DND-41 (cell line): ENCODE results near the gene NBAS.

ENCODE experiments used
- ATAC-seq: fragments of 200-7000 bp; cut with Tn5 transposase; 3 replicates; pipeline ENCODE4 v1.9.1; 2021; ENCODE audit warnings: low read depth; ENCODE audit not compliant: insufficient read depth
- DNase-seq: peaks from one replicate; pipeline ENCODE4 v3.0.0-alpha.2; 2020
- H2AFZ ChIP-seq: 2 replicates; pipeline ENCODE4 v1.6.0; 2012; ENCODE audit warnings: low read depth, low read length
- H3K27ac ChIP-seq: 2 replicates; pipeline ENCODE4 v1.5.1; 2012; ENCODE audit warnings: low read length, inconsistent platforms
- H3K27me3 ChIP-seq: fragments of 200-600 bp; sonication (generic); 2 replicates; pipeline ENCODE4 v1.6.0; 2012; ENCODE audit warnings: low read length, mild to moderate bottlenecking, inconsistent platforms; ENCODE audit not compliant: insufficient read depth, poor library complexity
- H3K36me3 ChIP-seq: 2 replicates; pipeline ENCODE4 v1.5.1; 2012; ENCODE audit warnings: low read length, inconsistent platforms; ENCODE audit not compliant: insufficient read depth
- H3K4me1 ChIP-seq: 2 replicates; pipeline ENCODE4 v1.5.1; 2012; ENCODE audit warnings: mild to moderate bottlenecking, low read length; ENCODE audit not compliant: insufficient read depth
- H3K4me2 ChIP-seq: 2 replicates; pipeline ENCODE4 v1.6.0; 2012; ENCODE audit warnings: mild to moderate bottlenecking, moderate library complexity, low read length, inconsistent platforms; ENCODE audit not compliant: insufficient read depth
- H3K4me3 ChIP-seq, 2 experiments: fragments of 200-600 bp in 1 of 2; shearing (Covaris generic) in 1 of 2; 2 replicates each; pipeline ENCODE4 v1.5.1; 2012 to 2016; ENCODE audit warnings: inconsistent platforms in 2 of 2, low read length in 2 of 2, mild to moderate bottlenecking in 2 of 2, low read depth in 1 of 2, moderate library complexity in 1 of 2
- H3K79me2 ChIP-seq: 2 replicates; pipeline ENCODE4 v1.6.0; 2012; ENCODE audit warnings: low read length, inconsistent platforms; ENCODE audit not compliant: insufficient read depth
- H3K9ac ChIP-seq: 2 replicates; pipeline ENCODE4 v1.6.0; 2012; ENCODE audit warnings: low read depth, mild to moderate bottlenecking, inconsistent platforms, low read length, moderate library complexity
- H3K9me3 ChIP-seq: 2 replicates; pipeline ENCODE4 v1.5.1; 2012; ENCODE audit warnings: low read length, moderate library complexity, mild to moderate bottlenecking, inconsistent platforms; ENCODE audit not compliant: insufficient read depth, severe bottlenecking
- H4K20me1 ChIP-seq: 2 replicates; pipeline ENCODE4 v1.6.0; 2012; ENCODE audit warnings: low read length; ENCODE audit not compliant: insufficient read depth
- CTCF ChIP-seq: IDR thresholded peaks from 2 replicates; pipeline ENCODE4 v1.5.1; 2012; ENCODE audit warnings: borderline replicate concordance, low read length, moderate library complexity, mild to moderate bottlenecking; ENCODE audit not compliant: poor library complexity, severe bottlenecking; ENCODE audit errors: extremely low read depth
- EZH2 ChIP-seq: IDR thresholded peaks from 3 replicates; pipeline ENCODE4 v1.6.1; 2012; ENCODE audit warnings: borderline replicate concordance, low read depth, mild to moderate bottlenecking, moderate library complexity, low read length, inconsistent platforms; ENCODE audit not compliant: severe bottlenecking

Gene NBAS

GRCh38 chr2:15584316-15584715 is 23.2 kb upstream of the NBAS start:
- Histone ChIP-seq H3K4me3 (no peak overlapping the region), H3K4me2 (no peak overlapping the region), H4K20me1 (no peaks in the 10 kb centered on the region), H2AFZ (no peak overlapping the region), H3K79me2 (no peaks in the 10 kb centered on the region), H3K9ac (no peak overlapping the region), H3K9me3 (no peaks in the 10 kb centered on the region), H3K27ac (no peak overlapping the region), H3K4me1 (no peaks in the 10 kb centered on the region), H3K27me3 (no peaks in the 10 kb centered on the region), H3K36me3 (no peaks in the 10 kb centered on the region)
- ATAC-seq (no peak), DNase-seq (no peak)
- TF ChIP-seq CTCF: no peak

DNA sequence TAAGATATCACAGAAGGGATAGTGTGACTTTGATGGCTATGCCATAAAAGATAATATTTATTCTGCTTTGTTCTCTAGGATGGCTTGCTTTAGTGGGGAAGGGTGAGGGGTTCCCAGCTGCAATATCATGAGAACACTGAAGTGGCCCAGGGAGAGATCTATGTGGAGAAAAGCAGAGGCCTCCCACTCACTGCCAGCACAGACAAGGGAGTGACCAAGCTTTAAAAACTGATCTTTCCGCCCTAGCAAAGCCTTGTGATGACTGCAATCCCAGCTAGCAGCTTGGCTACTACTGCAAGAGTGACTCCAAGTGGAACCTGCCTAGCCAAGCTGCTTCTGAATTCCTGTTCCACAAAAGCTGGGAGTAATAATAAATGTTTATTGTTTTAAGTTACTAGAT is 22.7 kb upstream of the NBAS start:
- H3K79me2 ChIP-seq: no peaks in the 10 kb centered on the region
- no peak for ATAC-seq
- no peak overlapping the region for H3K27ac ChIP-seq

GRCh38 chr2:15582710-15583357 is 21.7 kb upstream of the NBAS start:
- no peaks in the 10 kb centered on the region for H3K79me2 ChIP-seq
- TF ChIP-seq CTCF (no peak), EZH2 (no peak)
- no peak overlapping the region for H3K27ac ChIP-seq
- no peaks in the 10 kb centered on the region for H3K36me3 ChIP-seq
- H3K4me2 ChIP-seq: no peak overlapping the region
- H3K9me3 ChIP-seq: no peaks in the 10 kb centered on the region
- H3K4me1 ChIP-seq: no peaks in the 10 kb centered on the region
- ATAC-seq: no peak
- H3K9ac ChIP-seq: no peak overlapping the region
- no peak overlapping the region for H3K4me3 ChIP-seq
- H3K27me3 ChIP-seq: no peaks in the 10 kb centered on the region
- DNase-seq: no peak
- no peak overlapping the region for H2AFZ ChIP-seq
- H4K20me1 ChIP-seq: no peaks in the 10 kb centered on the region

More for the DNA sequence above, 22.7 kb upstream of the NBAS start:
- no peaks in the 10 kb centered on the region for H3K4me1 ChIP-seq
- H3K9ac ChIP-seq: no peak overlapping the region
- no peaks in the 10 kb centered on the region for H3K36me3 ChIP-seq
- H3K27me3 ChIP-seq: no peaks in the 10 kb centered on the region
- H4K20me1 ChIP-seq: no peaks in the 10 kb centered on the region
- H3K9me3 ChIP-seq: no peaks in the 10 kb centered on the region
- no peak for DNase-seq
- TF ChIP-seq CTCF (no peak), EZH2 (no peak)
- H2AFZ ChIP-seq: no peak overlapping the region
- H3K4me3 ChIP-seq: no peak overlapping the region
- H3K4me2 ChIP-seq: no peak overlapping the region

DNA sequence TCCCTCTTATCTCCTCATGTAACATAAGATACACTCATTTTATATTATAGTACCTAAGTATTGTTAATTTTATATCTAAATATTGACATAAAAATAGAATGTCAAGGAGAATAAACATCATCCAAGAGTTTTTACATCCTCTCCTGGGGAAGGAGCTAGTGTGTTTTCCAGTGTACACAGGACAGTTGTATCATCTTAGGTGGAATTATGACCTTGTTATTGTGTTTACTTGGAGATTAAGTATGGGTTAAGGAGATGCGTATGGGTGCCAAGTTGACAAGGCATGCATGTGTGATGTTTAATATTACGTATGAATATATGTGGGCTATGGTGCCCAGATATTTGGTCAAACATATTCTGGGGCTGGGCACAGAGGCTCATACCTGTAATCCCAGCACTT is 19.3 kb upstream of the NBAS start:
- ATAC-seq (no peak), DNase-seq (no peak)
- Histone ChIP-seq H3K27me3 (no peaks in the 10 kb centered on the region), H3K27ac (no peak overlapping the region), H3K4me1 (no peaks in the 10 kb centered on the region), H3K36me3 (no peaks in the 10 kb centered on the region), H3K9me3 (no peaks in the 10 kb centered on the region), H3K79me2 (no peaks in the 10 kb centered on the region), H3K9ac (no peak overlapping the region), H3K4me2 (no peak overlapping the region), H2AFZ (no peak overlapping the region), H4K20me1 (no peaks in the 10 kb centered on the region), H3K4me3 (no peak overlapping the region)
- TF ChIP-seq CTCF: no peak
- TF ChIP-seq EZH2: no peak
